NCI-H446 treated with DMSO at 0.1 percent for 48 hours (cell line): ENCODE measurements around the gene WDR49.
"Not testable (repeated sequence)": the region's sequence is repeated elsewhere in the genome, so short reads cannot be mapped to it uniquely, and the experiment has no call there.

Source experiments
- DNase-seq: peaks from one replicate; lab custom pipeline; 2025; lab: John Stamatoyannopoulos, UW

WDR49 gene

GRCh38 chr3:167614196-167614595, 39.5 kb downstream of the WDR49 start:
- DNase-seq, result not testable (repeated sequence)

GRCh38 chr3:167611718-167612117, 42.0 kb downstream of the WDR49 start:
- no peak for DNase-seq

DNA sequence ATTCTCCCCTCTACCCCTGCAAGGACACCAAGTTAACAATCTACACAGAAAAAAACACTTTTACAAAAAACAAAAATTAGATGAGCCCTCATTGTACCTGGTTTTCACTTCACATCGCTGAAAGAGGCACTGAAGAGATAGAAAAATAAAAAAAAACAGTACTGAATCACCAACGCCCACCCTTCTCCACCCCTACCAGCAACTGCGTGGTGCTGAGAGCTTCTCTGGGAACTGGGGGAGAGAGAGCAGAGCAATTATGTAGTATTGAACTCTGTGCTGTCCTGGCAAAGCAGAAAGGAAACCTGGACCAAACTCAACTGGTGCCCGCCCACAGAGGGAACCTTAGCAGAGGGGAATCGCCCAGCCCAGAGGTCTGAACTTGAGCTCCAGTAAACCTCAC, 44.6 kb downstream of the WDR49 start:
- no peak for DNase-seq

- no peak for DNase-seq
These were observed 46.9 kb downstream of the WDR49 start for GRCh38 chr3:167606836-167607235.

GRCh38 chr3:167605871-167606270, 47.9 kb downstream of the WDR49 start:
- no peak for DNase-seq

GRCh38 chr3:167602041-167602440, 51.7 kb downstream of the WDR49 start:
- no peak for DNase-seq

GRCh38 chr3:167587651-167588050, 66.1 kb downstream of the WDR49 start:
- DNase-seq, result no peak

DNA sequence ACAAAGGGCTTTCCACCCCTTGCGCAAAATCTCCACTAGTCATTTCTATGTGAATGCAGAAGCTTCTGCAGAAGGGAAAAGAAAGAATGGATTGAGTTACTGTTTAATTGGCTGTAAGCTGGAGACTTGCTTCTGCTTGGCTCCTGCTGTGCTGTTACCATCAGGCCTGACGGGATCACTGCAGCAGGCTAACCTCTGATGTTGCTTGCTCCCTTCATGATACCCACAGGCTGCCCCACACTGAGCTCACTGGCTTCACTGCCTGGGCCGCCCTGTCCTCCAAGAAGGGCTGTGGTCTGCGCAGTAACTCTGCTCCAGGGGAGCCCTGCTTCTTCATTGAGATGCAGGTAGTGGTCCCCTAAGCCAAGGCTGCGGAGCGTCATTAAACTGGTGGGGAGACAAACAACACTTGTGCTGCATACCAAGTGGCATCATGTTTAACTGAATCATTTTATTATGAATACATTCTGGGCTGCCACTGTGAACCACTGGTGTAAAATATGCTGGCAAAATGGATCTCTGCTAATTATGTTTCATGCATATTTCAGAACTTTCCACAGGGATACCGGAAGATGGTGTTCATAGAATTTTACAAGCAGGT, 78.6 kb downstream of the WDR49 start:
- DNase-seq, result no peak

DNA sequence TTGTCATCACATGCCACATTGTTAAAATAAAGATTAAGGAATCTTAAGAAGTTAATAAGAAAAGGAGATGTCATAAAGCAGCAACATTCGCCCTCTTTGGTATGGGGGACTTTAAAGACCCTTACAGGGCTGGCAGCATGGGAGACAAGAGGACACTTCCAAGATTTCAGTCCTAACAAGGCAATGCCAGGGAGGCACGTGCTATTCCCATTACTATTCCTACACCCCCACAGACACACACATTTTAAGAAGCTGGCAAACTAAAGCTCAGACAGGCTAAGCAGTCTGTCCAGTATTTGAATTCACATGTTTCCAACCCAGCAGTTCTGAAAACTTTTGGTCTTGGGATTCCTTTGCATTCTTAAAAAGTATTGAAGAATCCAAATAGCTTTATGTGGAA, 80.8 kb downstream of the WDR49 start:
- DNase-seq, result no peak

DNA sequence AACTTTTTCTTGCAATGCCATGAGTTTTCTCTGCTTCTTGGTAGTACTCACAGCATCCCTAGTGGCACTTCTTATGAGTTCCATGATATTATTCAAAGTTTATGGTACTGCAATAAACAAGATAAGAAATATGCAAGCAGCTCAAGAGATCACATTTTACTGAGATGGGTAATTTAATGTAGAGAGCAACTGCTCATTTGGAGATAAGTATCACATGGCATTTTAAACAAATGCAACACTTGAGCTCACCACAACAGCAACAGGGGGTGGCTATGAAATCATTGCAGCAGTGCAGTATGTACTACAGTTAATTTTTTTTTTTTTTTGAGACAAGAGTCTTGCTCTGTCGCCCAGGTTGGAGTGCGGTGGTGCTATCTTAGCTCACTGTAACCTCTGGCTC, 85.1 kb downstream of the WDR49 start:
- no peak for DNase-seq

DNA sequence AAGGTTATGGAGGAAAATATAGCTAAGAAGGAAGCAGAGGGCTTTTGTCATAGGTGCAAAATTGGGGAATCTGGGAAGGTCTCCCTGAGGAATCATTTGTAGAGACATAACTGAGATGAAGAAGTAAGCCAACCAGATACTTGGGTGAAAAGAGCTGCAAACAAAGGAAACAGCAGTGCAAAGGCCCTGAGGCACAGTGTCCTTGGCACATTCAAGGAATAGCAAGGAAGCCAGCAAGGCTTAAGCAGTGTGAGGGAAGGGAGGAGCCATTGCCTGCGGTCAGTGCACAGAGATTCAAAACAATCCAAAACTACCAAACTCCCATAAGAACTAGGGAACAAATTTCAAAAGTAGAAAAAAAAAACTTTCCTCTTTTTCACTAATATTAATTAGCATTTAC, 88.3 kb downstream of the WDR49 start:
- no peak for DNase-seq

GRCh38 chr3:167564612-167565011, 89.1 kb downstream of the WDR49 start:
- no peak for DNase-seq

- no peak for DNase-seq
These were observed 93.8 kb downstream of the WDR49 start for GRCh38 chr3:167559924-167560323.

GRCh38 chr3:167554898-167555297, 98.8 kb downstream of the WDR49 start:
- DNase-seq, result no peak

DNA sequence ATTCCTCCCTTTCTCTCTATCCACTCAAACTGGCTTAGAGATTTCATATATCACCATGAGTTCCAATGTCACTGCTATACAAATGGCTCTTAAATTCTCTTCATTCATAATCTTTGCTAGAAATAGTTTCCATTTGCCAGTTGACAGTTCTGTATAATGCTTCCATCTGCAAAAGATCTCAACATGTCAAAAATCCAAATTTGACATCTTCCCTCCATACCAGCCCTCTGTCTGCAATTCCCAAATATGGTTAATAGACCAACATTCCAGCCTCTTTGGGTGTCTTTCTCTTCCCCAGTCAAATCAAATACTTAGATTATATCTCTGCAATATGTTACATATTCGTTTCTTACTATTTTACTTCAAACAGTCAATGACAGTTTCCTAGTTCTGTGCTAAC, 115.7 kb downstream of the WDR49 start:
- DNase-seq, result no peak

- no peak for DNase-seq
These were observed 132.8 kb downstream of the WDR49 start for GRCh38 chr3:167521006-167521355.

GRCh38 chr3:167520266-167521005, 133.3 kb downstream of the WDR49 start:
- no peak for DNase-seq

DNA sequence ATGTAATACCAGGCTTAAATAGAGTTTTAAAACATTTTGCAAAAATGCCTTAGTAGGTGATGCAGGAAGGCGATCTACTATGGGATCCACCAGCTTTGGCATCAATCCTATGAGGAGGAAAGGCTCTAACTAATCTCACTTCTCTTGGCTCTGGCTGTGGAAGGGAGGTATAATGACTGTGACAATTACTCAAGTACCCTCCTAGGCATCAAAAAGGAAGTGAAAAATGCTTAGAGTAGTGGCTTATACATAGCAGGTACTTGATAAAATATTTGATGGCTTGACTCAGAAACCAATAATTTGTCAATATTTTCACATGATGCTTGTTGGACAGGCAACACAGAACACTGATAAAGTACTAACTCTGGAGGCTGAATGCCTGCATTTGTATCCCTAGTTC, 145.8 kb downstream of the WDR49 start:
- DNase-seq, result no peak

DNA sequence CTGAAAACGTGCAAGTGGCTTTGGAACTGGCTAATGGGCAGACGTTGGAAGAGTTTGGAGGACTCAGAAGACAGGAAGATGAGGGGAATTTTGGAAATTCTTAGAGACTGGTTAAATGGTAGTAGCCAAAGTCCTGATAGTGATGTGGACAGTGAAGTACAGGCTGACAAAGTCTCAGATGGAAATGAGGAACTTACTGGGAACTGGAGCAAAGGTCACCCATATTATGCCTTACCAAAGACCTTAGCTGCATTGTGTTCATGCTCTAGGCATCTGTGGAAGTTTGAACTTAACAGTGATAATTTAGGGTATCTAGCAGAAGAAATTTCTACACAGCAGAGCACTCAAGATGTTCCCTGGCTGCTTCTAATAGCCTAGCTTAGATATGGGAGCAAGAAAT, 151.3 kb downstream of the WDR49 start:
- DNase-seq, result no peak

- DNase-seq, result no peak
These were observed 151.8 kb downstream of the WDR49 start for GRCh38 chr3:167501941-167502340.

DNA sequence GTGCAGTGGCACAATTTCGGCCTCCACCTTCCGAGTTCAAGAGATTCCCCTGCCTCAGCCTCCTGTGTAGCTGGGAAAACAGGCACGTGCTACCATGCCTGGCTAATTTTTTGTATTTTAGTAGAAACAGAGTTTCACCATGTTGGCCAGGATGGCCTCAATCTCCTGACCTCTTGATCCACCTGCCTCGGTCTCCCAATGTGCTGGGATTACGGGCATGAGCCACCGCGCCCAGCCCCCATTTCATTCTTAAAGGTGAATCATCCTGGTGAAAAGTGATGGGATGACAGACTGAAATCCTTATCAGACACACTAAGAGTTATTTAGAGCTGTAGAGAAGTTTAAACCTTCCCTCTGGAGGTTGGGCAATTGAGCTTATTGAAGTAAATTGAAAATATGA, 155.8 kb downstream of the WDR49 start:
- no peak for DNase-seq

DNA sequence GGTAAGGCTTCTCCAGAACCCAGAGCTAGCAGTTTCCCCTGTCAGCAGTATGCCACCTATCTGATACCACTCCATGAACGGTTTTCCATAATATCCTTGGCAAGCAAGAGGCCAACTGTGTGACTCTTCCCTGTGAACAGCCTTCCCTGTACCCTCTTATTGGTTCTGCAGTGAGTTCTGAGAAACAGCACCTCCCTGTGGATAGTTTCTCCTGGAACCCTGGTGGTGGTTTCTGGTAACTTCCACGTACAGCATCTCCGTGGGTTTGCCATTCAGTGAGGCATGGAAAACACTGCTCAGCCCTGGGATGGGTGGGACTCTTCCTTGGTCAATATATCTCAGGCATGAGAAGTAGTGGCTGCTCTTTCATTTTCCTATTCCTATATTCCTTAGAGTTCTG, 160.5 kb downstream of the WDR49 start:
- no peak for DNase-seq

GRCh38 chr3:167491621-167492020, 162.1 kb downstream of the WDR49 start:
- DNase-seq, result no peak

- no peak for DNase-seq
These were observed 164.2 kb downstream of the WDR49 start for GRCh38 chr3:167489571-167489970.
